Forelimb muscle (tissue), 1 donor: Measurements from ENCODE around the gene PPP1R9B. TPM values are rescaled to one million over a fixed set of nuclear protein-coding genes. Genes with fewer than 3 reads are reported as not detected.

Experiments
- DNase-seq: peaks from one replicate; pipeline ENCODE4 v3.0.0-alpha.2; 2013; ENCODE audit warnings: low read depth
- polyA plus RNA-seq: library from polyadenylated mRNA; unstranded; fragments of 120-200 nt; gene quantifications from one replicate; pipeline ENCODE4 v1.2.1, GENCODE V29; 2013; ENCODE audit not compliant: insufficient read length

Gene PPP1R9B
- polyA plus RNA-seq, 1 donor: 40.7 TPM

DNA sequence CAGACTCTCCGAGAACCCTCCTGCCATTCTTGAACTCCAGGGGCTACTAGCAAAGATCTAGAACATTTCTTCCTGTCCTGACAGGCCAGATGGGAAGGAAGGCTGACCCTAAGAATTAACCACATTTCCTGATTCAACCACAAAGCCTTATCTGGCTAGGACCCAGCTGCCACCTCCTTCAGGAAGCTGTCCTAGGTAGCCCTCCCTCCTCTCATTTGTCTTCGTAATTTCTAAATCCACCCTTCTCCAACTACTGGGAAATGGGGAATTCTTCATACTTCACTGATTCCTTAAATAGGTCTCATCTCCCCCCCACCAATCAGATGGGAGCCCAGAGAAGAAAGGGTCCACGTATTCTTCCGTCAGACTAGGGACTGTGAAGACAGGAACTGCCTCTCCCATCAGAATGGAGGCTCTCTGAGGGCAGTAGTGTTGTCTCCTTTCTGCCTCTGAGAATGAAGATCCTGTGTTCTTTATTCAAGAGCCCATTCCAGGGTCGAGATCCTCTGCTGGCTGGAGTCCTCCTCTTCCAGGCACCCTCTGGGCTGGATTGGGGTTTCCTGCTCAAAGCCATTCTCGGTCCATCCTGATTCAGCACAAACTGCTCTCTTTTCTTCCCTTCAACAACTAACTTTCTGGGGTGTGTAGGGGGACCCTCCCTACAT is 22.6 kb downstream of the PPP1R9B start:
- no peak for DNase-seq

DNA sequence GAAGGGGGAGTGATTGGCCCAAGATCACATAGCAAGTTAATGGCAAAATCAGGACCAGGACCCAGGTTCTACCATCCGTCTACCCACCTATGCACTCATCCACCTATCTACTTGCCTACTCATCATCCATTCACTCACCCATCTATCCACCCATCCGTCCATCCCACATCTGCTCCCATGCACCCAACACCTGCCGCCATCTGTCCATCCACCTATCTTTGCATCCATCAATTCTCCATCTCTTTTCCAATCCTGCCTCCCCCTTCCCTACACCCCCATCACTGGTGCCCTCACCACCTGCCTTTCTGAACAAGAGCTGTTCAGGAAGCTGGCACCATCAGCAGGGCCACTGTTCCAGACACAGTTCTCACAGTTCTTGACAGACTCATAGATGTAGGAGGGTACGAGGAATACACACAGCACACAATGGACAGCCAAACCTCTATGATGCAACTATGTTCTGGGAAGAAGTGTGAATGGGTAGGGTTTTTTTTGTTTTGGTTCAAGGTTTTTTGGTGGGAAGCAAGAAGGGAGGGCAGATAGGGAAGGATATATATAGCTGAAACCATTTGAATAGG is 25.0 kb downstream of the PPP1R9B start:
- DNase-seq: no peak

DNA sequence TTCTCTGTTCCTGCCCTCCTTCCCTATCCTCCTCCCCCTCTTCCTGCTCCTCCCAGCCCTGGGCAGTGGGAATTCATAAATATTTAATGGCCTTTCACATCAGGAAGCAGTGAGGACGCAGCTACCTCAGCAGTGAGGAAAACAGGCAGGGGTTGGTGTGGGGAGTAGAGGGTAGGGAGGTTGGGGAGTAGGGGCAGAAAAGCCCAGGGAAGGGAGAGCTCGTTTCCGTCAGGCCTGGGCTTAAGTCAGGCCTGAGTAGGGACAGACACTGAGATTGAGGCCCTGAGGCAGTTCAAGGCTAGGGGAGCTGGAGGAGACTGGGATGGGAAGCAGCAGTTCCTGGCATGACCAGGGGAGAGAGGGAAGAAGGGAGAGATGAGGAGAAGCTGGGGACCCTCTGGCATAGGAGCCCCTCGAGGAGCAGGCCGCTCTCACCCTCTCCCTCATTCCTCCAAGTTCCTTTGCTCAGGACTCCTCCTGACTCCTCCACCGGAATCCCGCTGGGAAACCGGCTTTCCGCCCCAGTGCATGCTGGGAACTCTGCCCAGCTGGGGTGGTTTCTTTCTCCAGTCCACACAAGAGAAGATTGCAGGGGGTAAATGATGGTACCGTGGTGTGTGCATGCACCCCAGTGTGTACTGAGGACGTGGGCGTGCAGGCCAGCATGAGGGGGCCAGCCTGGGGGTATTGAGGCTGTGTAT is 26.7 kb downstream of the PPP1R9B start:
- DNase-seq: no peak

DNA sequence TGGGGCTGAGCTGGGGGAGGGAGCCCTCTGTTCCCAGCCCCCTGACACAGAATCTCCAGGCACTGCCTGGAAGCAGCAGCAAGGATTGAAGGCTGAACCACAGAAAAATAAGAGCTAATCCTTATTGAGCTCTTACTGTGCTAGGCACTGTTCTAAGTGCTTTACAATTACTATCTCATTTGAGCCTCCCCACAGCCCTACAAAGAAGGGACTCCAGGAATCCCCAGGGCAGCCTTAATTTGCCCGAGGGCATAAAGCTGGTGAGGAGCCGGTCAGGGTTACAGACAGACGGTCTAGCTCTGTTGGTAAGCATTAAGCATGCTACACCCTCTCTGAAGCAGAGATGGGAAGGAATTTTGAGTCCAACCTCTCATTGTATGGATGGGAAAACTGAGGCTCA is 27.5 kb downstream of the PPP1R9B start:
- no peak for DNase-seq

DNA sequence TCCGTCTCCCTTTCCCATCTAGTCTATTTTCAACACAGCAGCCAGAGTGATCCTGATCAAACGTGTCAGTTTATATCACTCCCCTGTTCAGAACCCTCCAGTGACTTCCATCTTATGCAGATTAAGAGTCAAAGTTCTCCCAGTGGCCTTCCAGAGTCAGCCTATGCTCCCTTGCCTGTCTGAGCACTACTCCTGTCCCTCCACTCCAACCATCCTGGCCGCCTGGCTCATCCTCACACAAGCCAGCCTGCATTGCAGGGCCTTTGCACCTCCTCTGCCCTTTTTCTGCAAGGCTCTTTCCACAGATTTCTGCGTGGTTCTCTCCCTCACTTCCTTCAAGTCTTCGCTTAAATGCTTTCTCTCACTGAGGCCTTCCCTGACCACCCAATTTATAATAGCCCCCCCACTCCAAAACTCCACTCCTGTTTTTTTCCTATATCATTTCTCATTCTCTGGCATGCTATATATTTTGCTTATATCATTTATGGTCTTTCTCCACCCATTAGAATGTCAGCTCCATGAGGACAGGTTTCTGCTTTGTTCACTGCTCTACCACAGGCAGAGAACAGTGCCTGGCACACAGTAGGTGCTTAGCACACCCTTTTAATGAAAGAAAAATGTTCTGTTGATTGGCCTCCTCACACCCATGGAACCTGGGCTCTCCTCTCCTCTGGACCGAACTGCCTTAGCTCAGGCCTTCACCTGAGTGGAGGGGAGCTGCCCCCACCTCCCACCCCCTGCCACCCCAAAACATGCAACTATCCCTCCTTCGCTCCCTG is 29.8 kb downstream of the PPP1R9B start:
- DNase-seq: no peak

GRCh38 chr17:50118828-50119218 is 31.7 kb downstream of the PPP1R9B start:
- DNase-seq: no peak

DNA sequence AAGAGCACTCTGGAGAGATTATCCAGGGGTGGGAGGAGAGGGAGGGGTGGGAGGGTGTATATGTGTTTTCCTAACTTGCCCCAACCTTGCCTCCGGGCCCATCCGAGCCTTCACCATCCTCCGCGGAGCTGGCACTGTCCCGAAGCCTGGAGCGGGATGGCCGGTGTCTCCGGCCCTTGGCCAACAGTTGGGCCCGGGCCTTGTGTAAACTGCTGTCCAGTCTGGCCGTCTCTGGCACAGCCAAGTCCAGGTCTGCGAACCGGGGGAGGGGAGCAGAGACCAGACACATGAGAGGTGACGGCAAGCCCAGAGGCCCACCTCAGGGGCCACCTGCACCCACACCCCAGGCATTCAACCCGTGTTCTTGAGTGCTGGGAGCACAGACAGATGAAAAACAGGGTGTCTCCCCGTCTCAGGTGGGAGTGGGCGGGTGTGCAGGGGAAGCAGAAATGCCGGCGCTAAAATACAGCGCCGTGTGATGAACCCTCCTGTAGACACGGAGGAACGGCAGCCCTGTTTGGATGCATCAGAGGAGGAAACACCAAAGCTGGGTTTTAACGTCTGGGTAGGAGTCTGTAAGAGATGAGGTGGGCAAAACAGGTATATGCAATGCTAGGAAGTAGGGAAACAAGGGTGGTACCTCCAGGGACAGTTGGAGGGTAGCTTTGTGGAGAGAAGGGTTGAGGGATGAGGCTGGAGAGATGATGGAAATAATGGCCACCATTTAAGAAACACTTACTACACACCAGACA is 32.2 kb downstream of the PPP1R9B start:
- DNase-seq: no peak

DNA sequence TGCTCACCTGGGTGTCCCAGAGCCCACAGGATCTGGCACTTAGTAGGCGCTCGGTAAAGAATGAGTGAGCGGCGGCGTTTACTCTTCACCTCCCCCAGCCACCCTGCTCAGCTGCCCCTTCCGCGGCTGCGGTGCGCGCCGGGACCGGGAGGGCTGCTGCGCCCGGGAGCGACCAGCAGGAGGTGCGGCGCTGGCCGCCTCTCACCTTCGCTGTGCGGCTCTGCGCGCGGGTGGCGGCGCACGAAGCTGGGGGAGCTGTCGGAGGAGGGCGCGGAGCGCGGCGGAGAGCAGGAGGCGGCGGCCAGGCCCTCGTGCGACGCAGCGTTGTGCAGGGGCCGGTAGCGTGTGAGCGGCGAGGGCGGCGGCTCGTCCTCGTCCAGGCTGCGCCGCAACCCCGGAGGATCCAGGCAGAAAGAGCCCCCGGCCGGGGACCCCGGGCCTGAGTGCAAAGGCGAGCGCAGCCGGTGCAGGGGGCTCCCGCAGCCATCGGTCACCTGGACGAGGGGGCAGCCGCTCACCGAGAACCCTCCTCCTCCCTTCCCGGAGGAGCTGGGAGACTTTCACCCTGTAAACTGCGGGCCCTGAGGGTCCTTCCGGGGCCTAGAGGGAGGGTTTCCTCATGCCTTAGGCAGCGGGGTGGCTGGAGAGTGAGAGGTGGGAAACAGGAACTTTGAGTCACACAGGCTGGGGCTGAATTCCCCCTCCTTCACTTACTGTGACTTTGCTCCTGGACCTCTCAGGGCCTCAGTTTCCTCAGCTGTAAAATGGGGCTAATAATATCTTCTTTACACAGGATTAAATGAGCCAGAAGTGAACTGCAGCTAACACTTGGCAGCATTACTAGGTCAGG is 33.0 kb downstream of the PPP1R9B start:
- DNase-seq: no peak

DNA sequence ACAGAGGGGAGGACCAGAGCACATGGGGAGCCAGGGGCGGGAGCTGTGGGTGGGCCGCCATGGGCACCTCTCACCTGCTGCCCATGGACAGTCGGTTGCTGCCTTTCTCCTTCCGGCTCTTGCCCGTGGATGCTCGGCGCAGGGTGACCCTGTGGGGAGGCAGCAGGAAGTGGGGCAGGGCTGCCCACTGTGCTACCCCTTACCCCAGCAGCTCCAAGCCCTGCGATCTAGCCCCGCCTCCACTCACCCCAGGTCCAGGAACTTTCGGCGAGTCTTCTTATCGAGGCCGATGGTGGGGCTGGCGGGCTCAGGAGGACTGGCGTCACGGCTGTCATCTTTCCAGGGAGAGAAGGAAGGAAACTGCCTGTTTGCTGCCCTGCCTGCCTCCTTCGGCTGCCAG is 34.7 kb downstream of the PPP1R9B start:
- no peak for DNase-seq

DNA sequence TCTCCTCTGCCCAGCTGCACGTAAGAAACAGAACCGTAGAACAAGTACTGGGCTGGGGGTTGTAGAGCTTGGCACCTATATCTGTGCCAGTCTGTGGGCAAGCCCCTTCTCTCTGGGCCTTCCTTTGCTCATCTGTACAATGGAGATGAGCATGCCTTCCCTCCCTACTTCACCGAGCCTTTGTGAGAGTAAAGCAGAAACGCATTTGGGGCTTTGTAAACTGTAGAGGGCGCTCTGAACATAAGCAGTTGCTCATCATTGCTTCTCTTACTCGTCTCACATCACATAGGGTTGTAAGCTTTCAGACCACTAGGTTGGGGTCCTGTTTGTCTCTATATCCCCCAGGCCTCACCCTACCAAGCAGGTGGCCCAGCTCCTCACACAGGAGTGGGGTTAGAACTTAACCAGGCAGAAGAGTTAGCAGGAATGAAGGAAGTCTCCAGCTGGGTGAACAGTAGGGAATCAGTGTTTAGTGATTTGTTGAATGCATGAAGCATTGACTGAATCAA is 35.6 kb downstream of the PPP1R9B start:
- DNase-seq: peak; percentile 32

DNA sequence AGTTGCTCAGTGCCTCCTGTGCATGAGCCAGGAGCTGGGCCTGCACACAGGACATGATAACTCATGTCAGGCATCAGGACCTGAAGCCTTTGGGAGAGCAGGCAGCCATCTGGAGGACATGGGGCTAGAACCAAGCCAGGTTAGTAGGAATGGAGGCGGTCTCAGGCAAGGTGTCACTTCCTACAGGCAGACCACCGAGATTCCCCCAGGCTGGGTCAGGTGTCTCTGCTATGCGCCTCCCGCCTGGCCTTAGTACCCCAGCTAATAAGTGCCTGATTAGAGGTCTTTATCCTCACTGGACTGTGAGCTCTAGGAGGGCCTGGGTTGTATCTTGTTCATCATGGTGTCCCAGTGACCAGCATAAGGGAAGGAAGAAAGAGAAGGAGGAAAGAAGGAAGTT is 36.1 kb downstream of the PPP1R9B start:
- DNase-seq: no peak

DNA sequence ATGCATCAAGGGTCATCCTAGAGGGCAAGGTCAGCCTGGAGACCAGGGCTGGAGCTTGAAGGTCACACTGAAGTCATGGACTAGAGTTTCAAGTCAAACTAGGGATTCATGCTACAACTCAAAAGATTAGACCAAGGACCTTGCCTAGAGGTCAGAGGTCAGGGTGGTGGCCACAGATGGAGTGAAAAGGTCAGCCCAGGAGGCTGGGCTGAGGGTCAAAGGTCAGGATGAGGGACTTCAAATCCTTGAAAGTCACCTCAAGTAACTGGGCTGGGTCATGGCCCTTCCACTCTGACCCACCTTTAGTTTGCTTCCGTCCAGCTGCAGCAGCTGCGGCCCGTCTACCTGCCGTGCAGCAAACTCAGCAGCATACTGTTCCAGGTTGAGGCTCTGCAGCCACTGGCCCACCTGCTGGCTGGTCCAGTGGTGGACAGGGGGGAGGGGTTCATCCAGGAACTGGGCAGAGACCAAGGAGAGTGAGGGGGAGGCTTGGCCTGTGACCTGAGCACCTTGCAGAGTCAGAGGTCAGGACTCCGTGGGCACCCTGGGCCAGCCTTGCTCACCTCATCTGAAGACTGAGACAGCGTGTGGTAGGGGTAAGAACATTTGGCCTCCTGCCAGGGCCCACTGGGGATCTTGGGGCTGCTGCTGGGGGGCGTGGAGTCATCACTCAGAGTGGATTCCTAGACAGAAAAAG is 36.7 kb downstream of the PPP1R9B start:
- no peak for DNase-seq

DNA sequence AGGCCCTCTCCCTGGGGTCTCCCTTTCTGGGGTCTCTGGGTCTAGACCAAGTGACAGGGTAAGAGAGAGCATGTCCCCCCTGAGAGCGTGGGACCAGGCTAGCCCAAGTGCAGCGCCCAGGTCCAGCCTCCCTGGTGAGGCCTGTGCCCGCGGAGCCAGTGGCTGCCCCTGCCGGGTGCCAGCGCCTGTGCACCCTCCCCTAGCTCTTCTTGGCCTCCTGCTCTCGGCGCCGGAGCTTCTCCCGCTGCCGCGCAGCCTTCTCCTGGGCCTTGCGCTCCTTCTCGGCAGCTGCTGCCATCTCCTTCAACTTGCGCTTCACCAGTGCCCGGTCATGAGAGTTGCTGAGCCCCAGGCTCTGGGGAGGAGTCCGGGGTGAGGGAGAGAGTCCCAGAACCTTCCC is 37.8 kb downstream of the PPP1R9B start:
- DNase-seq: no peak

GRCh38 chr17:50111673-50112655 is 38.5 kb downstream of the PPP1R9B start:
- no peak for DNase-seq

GRCh38 chr17:50110591-50111349 is 39.7 kb downstream of the PPP1R9B start:
- DNase-seq: no peak

- DNase-seq: no peak
Measured at GRCh38 chr17:50109785-50110184, 40.7 kb downstream of the PPP1R9B start.

- DNase-seq: no peak
Measured at GRCh38 chr17:50109207-50109606, 41.3 kb downstream of the PPP1R9B start.

DNA sequence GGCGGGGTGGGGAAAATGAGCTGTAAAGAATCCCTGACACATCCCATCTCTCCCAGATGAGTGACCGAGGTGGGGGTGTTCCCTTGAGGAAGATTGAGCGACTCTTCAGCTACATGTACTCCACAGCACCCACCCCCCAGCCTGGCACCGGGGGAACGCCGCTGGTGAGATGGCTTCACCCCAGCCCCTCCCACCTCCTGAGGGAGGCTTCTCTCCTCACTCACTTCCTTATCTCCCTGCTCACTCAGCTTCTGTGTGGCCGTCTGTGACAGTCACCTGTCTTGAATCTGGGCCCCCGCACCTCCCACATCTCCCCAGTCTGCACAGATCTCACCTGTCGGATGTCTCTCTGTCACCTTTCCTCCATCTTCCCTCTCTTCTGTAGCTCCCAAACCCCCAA is 41.9 kb downstream of the PPP1R9B start:
- no peak for DNase-seq
